ENCODE measurements around the gene KAZALD1. TPM values are rescaled to one million over a fixed set of nuclear protein-coding genes. Genes with fewer than 3 reads are reported as not detected.

Gene KAZALD1
- polyA plus RNA-seq, 2 of the 4 experiments (the other 2 are of a cell fraction), result 4.3 to 4.5 TPM

- Histone ChIP-seq H3K4me3 (no peak overlapping the region), H3K27ac (no peak overlapping the region), H3K4me1 (peaks cover 19% of the 10 kb centered on the region), H3K9me3 (no peaks in the 10 kb centered on the region), H3K4me2 (no peak overlapping the region)
- no peak for ATAC-seq
- ChIA-PET POLR2A (no interaction called here), CTCF (interaction anchor here (1.0 to 59.3 kb wide), 5 partner anchors 9 to 295 kb away, joined by 3 to 2364 read pairs (median 73); partner anchors contain the start of genes KAZALD1, PDZD7 and SFXN3)
- FAIRE-seq, result no peak
- TF ChIP-seq E2F6 (IDR thresholded peaks at IDR 0.05; ENCODE audit: borderline replicate concordance, low read depth) (no peak), CTCF (IDR thresholded peaks at IDR 0.05) (no peak), BHLHE40 (IDR thresholded peaks at IDR 0.05; ENCODE audit: low read depth, low read length) (no peak), EHF (CRISPR knock-in tag; IDR thresholded peaks at IDR 0.05) (no peak), CBX8 (IDR thresholded peaks at IDR 0.05) (no peak), RARB (CRISPR knock-in tag; IDR thresholded peaks at IDR 0.05) (no peak), EHMT2 (IDR thresholded peaks at IDR 0.05; ENCODE audit: low read depth) (no peak), MAZ (IDR thresholded peaks at IDR 0.05; ENCODE audit: borderline replicate concordance, low read depth, low read length) (no peak), JUN (IDR thresholded peaks at IDR 0.05) (no peak), NR3C1 (IDR thresholded peaks at IDR 0.05) (no peak), HES2 (IDR thresholded peaks at IDR 0.05) (no peak), POLR2AphosphoS2 (conservative IDR thresholded peaks at IDR 0.05; ENCODE audit: low read length) (no peak), KDM5A (IDR thresholded peaks at IDR 0.05) (no peak), CBX2 (IDR thresholded peaks at IDR 0.05; ENCODE audit: borderline replicate concordance, low read depth) (no peak), TFCP2L1 (CRISPR knock-in tag; IDR thresholded peaks at IDR 0.05) (no peak), HOXA7 (CRISPR knock-in tag; IDR thresholded peaks at IDR 0.05) (no peak)
- no peak for DNase-seq (ENCODE audit: low read depth in 1 of 2, low spot score in 1 of 2)
- WGBS (ENCODE audit: missing lambda C conversion rate), result 90% methylated on average over 5 of the region's 5 CpGs
Observed at GRCh38 chr10:101038484-101038883, 23.3 kb upstream of the KAZALD1 start.

- DNase-seq (ENCODE audit: low read depth in 1 of 2, low spot score in 1 of 2) (no peak), ATAC-seq (no peak), FAIRE-seq (no peak)
- H3K4me2 ChIP-seq, result no peak overlapping the region
- no peaks in the 10 kb centered on the region for H3K9me3 ChIP-seq
- no peak overlapping the region for H3K27ac ChIP-seq
- 90% methylated on average over 3 of the region's 3 CpGs for WGBS (ENCODE audit: missing lambda C conversion rate)
- TF ChIP-seq ATOH8 (CRISPR knock-in tag; IDR thresholded peaks at IDR 0.05; ENCODE audit: low read depth), result no peak
- TF ChIP-seq TFCP2L1 (CRISPR knock-in tag; IDR thresholded peaks at IDR 0.05), result no peak
- no peak for TF ChIP-seq MYC (IDR thresholded peaks at IDR 0.05; ENCODE audit: borderline replicate concordance, low read length)
- no peak for TF ChIP-seq MAFK (IDR thresholded peaks at IDR 0.05; ENCODE audit: partially characterized antibody)
- no peak for TF ChIP-seq POLR2A (IDR thresholded peaks at IDR 0.05; ENCODE audit: low read length)
- TF ChIP-seq PHF8 (IDR thresholded peaks at IDR 0.05; ENCODE audit: borderline replicate concordance, low read depth), result no peak
- TF ChIP-seq RNF2 (IDR thresholded peaks at IDR 0.05; ENCODE audit: borderline replicate concordance, low read depth), result no peak
- no peak for TF ChIP-seq HOXB13 (CRISPR knock-in tag; IDR thresholded peaks at IDR 0.05; ENCODE audit: low read depth)
- TF ChIP-seq CBX2 (IDR thresholded peaks at IDR 0.05; ENCODE audit: borderline replicate concordance, low read depth), result no peak
- TF ChIP-seq KDM5A (IDR thresholded peaks at IDR 0.05), result no peak
- CTCF ChIA-PET, result interaction anchor here (0.5 to 59.3 kb wide), 10 partner anchors 11 to 1611 kb away, joined by 3 to 2364 read pairs (median 5); partner anchors contain the start of genes KAZALD1, LZTS2, PDZD7 and SFXN3
- H3K4me1 ChIP-seq, result peaks cover 24% of the 10 kb centered on the region
- POLR2A ChIA-PET, result no interaction called here
- no peak overlapping the region for H3K4me3 ChIP-seq
Observed at GRCh38 chr10:101040061-101040460, 21.7 kb upstream of the KAZALD1 start.
